ENCODE data around the gene ROBO1. TPM values are rescaled to one million over a fixed set of nuclear protein-coding genes. Genes with fewer than 3 reads are reported as not detected.

ROBO1 gene
- total RNA-seq, 1 experiment from 2014 or later, result 34.5 TPM

- DNase-seq, result no peak
- no peaks in the 10 kb centered on the region for H3K36me3 ChIP-seq (replicated peaks; ENCODE audit: control insufficient read depth, insufficient read depth, low read length)
- no peak overlapping the region for H3K4me3 ChIP-seq (ENCODE audit: insufficient read depth, low read depth, low read length)
- H3K27me3 ChIP-seq (ENCODE audit: control insufficient read depth, insufficient read depth, low read length), result no peaks in the 10 kb centered on the region
Measured at GRCh38 chr3:78799681-78800080, 968.1 kb downstream of the ROBO1 start.

GRCh38 chr3:78798266-78798832 lies 969.4 kb downstream of the ROBO1 start:
- H3K27me3 ChIP-seq (ENCODE audit: control insufficient read depth, insufficient read depth, low read length), result no peaks in the 10 kb centered on the region
- H3K4me3 ChIP-seq (ENCODE audit: insufficient read depth, low read depth, low read length), result no peak overlapping the region
- H3K36me3 ChIP-seq (replicated peaks; ENCODE audit: control insufficient read depth, insufficient read depth, low read length), result no peaks in the 10 kb centered on the region
- no peak for DNase-seq

- no peaks in the 10 kb centered on the region for H3K27me3 ChIP-seq (ENCODE audit: control insufficient read depth, insufficient read depth, low read length)
- no peak for DNase-seq
- no peak overlapping the region for H3K4me3 ChIP-seq (ENCODE audit: insufficient read depth, low read depth, low read length)
- no peaks in the 10 kb centered on the region for H3K36me3 ChIP-seq (replicated peaks; ENCODE audit: control insufficient read depth, insufficient read depth, low read length)
Measured at GRCh38 chr3:78794431-78794830, 973.4 kb downstream of the ROBO1 start.

- Histone ChIP-seq H3K36me3 (replicated peaks; ENCODE audit: control insufficient read depth, insufficient read depth, low read length) (no peaks in the 10 kb centered on the region), H3K27me3 (ENCODE audit: control insufficient read depth, insufficient read depth, low read length) (no peaks in the 10 kb centered on the region), H3K4me3 (ENCODE audit: insufficient read depth, low read depth, low read length) (no peak overlapping the region)
Measured at GRCh38 chr3:78792733-78793132, 975.1 kb downstream of the ROBO1 start.

GRCh38 chr3:78792212-78792611 lies 975.6 kb downstream of the ROBO1 start:
- Histone ChIP-seq H3K27me3 (ENCODE audit: control insufficient read depth, insufficient read depth, low read length) (no peaks in the 10 kb centered on the region), H3K36me3 (replicated peaks; ENCODE audit: control insufficient read depth, insufficient read depth, low read length) (no peaks in the 10 kb centered on the region), H3K4me3 (ENCODE audit: insufficient read depth, low read depth, low read length) (no peak overlapping the region)
- DNase-seq, result no peak

More at GRCh38 chr3:78792733-78793132, 975.1 kb downstream of the ROBO1 start:
- no peak for DNase-seq

- Histone ChIP-seq H3K36me3 (replicated peaks; ENCODE audit: control insufficient read depth, insufficient read depth, low read length) (no peaks in the 10 kb centered on the region), H3K27me3 (ENCODE audit: control insufficient read depth, insufficient read depth, low read length) (no peaks in the 10 kb centered on the region), H3K4me3 (ENCODE audit: insufficient read depth, low read depth, low read length) (no peak overlapping the region)
- no peak for DNase-seq
Measured at GRCh38 chr3:78791753-78792152, 976.0 kb downstream of the ROBO1 start.

GRCh38 chr3:78788839-78789238 lies 979.0 kb downstream of the ROBO1 start:
- DNase-seq, result no peak
- H3K27me3 ChIP-seq (ENCODE audit: control insufficient read depth, insufficient read depth, low read length), result no peaks in the 10 kb centered on the region
- no peak overlapping the region for H3K4me3 ChIP-seq (ENCODE audit: insufficient read depth, low read depth, low read length)
- no peaks in the 10 kb centered on the region for H3K36me3 ChIP-seq (replicated peaks; ENCODE audit: control insufficient read depth, insufficient read depth, low read length)

GRCh38 chr3:78785004-78785403 lies 982.8 kb downstream of the ROBO1 start:
- Histone ChIP-seq H3K27me3 (ENCODE audit: control insufficient read depth, insufficient read depth, low read length) (no peaks in the 10 kb centered on the region), H3K4me3 (ENCODE audit: insufficient read depth, low read depth, low read length) (no peak overlapping the region), H3K36me3 (replicated peaks; ENCODE audit: control insufficient read depth, insufficient read depth, low read length) (no peaks in the 10 kb centered on the region)
- no peak for DNase-seq

GRCh38 chr3:78781351-78781750 lies 986.4 kb downstream of the ROBO1 start:
- no peak for DNase-seq
- H3K4me3 ChIP-seq (ENCODE audit: insufficient read depth, low read depth, low read length), result no peak overlapping the region
- no peaks in the 10 kb centered on the region for H3K36me3 ChIP-seq (replicated peaks; ENCODE audit: control insufficient read depth, insufficient read depth, low read length)
- no peaks in the 10 kb centered on the region for H3K27me3 ChIP-seq (ENCODE audit: control insufficient read depth, insufficient read depth, low read length)

- Histone ChIP-seq H3K27me3 (ENCODE audit: control insufficient read depth, insufficient read depth, low read length) (no peaks in the 10 kb centered on the region), H3K36me3 (replicated peaks; ENCODE audit: control insufficient read depth, insufficient read depth, low read length) (no peaks in the 10 kb centered on the region), H3K4me3 (ENCODE audit: insufficient read depth, low read depth, low read length) (no peak overlapping the region)
- no peak for DNase-seq
Measured at GRCh38 chr3:78765671-78766485, 1001.9 kb downstream of the ROBO1 start.

- Histone ChIP-seq H3K36me3 (replicated peaks; ENCODE audit: control insufficient read depth, insufficient read depth, low read length) (no peaks in the 10 kb centered on the region), H3K4me3 (ENCODE audit: insufficient read depth, low read depth, low read length) (no peak overlapping the region), H3K27me3 (ENCODE audit: control insufficient read depth, insufficient read depth, low read length) (no peaks in the 10 kb centered on the region)
- DNase-seq, result no peak
Measured at GRCh38 chr3:78764634-78765033, 1003.2 kb downstream of the ROBO1 start.

GRCh38 chr3:78762121-78762520 lies 1005.7 kb downstream of the ROBO1 start:
- H3K4me3 ChIP-seq (ENCODE audit: insufficient read depth, low read depth, low read length), result no peak overlapping the region
- no peaks in the 10 kb centered on the region for H3K27me3 ChIP-seq (ENCODE audit: control insufficient read depth, insufficient read depth, low read length)
- no peaks in the 10 kb centered on the region for H3K36me3 ChIP-seq (replicated peaks; ENCODE audit: control insufficient read depth, insufficient read depth, low read length)
- DNase-seq, result no peak

GRCh38 chr3:78761126-78761525 lies 1006.7 kb downstream of the ROBO1 start:
- DNase-seq, result no peak
- no peaks in the 10 kb centered on the region for H3K36me3 ChIP-seq (replicated peaks; ENCODE audit: control insufficient read depth, insufficient read depth, low read length)
- H3K27me3 ChIP-seq (ENCODE audit: control insufficient read depth, insufficient read depth, low read length), result no peaks in the 10 kb centered on the region
- H3K4me3 ChIP-seq (ENCODE audit: insufficient read depth, low read depth, low read length), result no peak overlapping the region

GRCh38 chr3:78757731-78758130 lies 1010.1 kb downstream of the ROBO1 start:
- Histone ChIP-seq H3K36me3 (replicated peaks; ENCODE audit: control insufficient read depth, insufficient read depth, low read length) (no peaks in the 10 kb centered on the region), H3K27me3 (ENCODE audit: control insufficient read depth, insufficient read depth, low read length) (no peaks in the 10 kb centered on the region), H3K4me3 (ENCODE audit: insufficient read depth, low read depth, low read length) (no peak overlapping the region)
- no peak for DNase-seq

GRCh38 chr3:78754066-78754743 lies 1013.6 kb downstream of the ROBO1 start:
- no peak for DNase-seq

More at GRCh38 chr3:78754066-78754743, 1013.6 kb downstream of the ROBO1 start:
- Histone ChIP-seq H3K36me3 (replicated peaks; ENCODE audit: control insufficient read depth, insufficient read depth, low read length) (no peaks in the 10 kb centered on the region), H3K4me3 (ENCODE audit: insufficient read depth, low read depth, low read length) (no peak overlapping the region), H3K27me3 (ENCODE audit: control insufficient read depth, insufficient read depth, low read length) (no peaks in the 10 kb centered on the region)

All from H7 (cell line).